HG03442 (cell line): ENCODE measurements around the gene PARD3B.

Source experiments
- ATAC-seq: cut with Tn5 transposase; IDR thresholded peaks from one replicate; pipeline ENCODE4 v1.9.1; 2021; ENCODE audit warnings: mild to moderate bottlenecking, moderate library complexity; ENCODE audit not compliant: unreplicated experiment

The PARD3B gene

GRCh38 chr2:205656941-205657340, 1111.7 kb downstream of the PARD3B start:
- ATAC-seq: no peak

- no peak for ATAC-seq
Measured at GRCh38 chr2:205657579-205657978, 1112.3 kb downstream of the PARD3B start.

GRCh38 chr2:205658068-205658467, 1112.8 kb downstream of the PARD3B start:
- ATAC-seq: no peak

DNA sequence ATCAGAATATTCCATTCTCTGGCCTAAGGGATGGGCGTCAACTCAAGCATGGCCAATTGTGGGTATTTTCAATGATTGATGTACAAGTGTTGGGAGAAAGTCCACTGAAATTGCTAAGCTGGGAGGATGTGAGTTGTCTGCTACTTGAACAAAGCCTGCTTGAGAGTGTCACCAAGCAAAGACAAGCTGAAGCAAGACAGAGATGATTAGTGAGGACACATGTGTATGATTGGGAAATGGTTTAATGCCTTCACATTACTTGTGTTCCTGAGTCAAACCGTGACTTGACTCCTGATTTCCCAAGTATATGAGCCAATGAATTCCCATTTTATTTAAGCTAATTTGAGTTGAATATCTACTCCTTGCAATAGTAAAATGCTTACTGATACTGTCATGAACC, 1113.3 kb downstream of the PARD3B start:
- no peak for ATAC-seq

- ATAC-seq: no peak
Measured at GRCh38 chr2:205659922-205660321, 1114.6 kb downstream of the PARD3B start.

DNA sequence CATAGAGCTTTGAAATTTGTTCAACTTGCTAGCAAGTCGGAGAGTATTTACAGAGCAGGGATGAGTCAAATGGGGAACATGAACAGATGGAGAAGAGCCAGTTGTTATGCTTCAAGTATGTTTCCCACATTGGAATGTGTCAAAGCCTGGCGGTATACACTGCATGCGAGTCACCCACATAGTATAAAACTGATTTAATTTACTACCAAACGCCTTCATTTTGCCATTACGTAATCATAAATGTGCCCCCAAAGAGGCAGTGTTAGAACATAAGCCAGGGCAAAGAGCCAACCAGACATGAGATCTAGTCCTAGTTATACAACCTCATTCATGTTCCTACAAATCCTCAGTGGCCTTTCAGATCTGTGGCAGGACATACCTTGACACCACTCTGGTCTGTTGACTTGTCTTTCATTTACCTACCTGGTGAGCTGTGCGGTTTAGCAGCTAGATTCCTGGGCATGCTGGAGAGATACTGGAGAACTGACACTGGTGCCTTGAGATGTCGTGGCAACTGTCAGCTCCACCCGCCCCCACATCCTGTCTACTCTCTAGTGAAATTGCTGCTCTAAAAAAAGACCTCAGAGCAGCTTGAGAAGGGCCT, 1115.3 kb downstream of the PARD3B start:
- ATAC-seq: peak; percentile 92

- ATAC-seq: no peak
Measured at GRCh38 chr2:205661281-205661680, 1116.0 kb downstream of the PARD3B start.

GRCh38 chr2:205662206-205662965, 1117.1 kb downstream of the PARD3B start:
- ATAC-seq: no peak

GRCh38 chr2:205665791-205666190, 1120.5 kb downstream of the PARD3B start:
- ATAC-seq: no peak
